Lung (tissue), 16 donors: ENCODE measurements around the gene SLC22A8. TPM values are rescaled to one million over a fixed set of nuclear protein-coding genes. Genes with fewer than 3 reads are reported as not detected.
"Not testable (repeated sequence)": the region's sequence is repeated elsewhere in the genome, so short reads cannot be mapped to it uniquely, and the experiment has no call there.

ENCODE experiments used
- ATAC-seq: fragments of 200-7000 bp; cut with Tn5 transposase; one replicate; pipeline ENCODE4 v1.9.1; 2020; ENCODE audit warnings: moderate number of reproducible peaks; ENCODE audit not compliant: insufficient read depth, low FRiP score
- DNase-seq, 3 donors: peaks; one replicate each; pipeline ENCODE4 v3.0.0-alpha.2; 2013 to 2017
- H3K27ac ChIP-seq, 2 donors: one replicate each; pipeline ENCODE4 v1.5.1; 2013; ENCODE audit warnings: mild to moderate bottlenecking in 2 of 2, moderate library complexity in 2 of 2, control low read depth in 1 of 2, inconsistent platforms in 1 of 2, low read depth in 1 of 2, low read length in 1 of 2
- H3K27me3 ChIP-seq, 3 donors: one replicate each; pipeline ENCODE4 v1.5.1; 2013; ENCODE audit warnings: low read length in 2 of 3; ENCODE audit not compliant: control insufficient read depth in 3 of 3, insufficient read depth in 3 of 3
- H3K36me3 ChIP-seq, 4 donors: one replicate each; pipeline ENCODE4 v1.5.1; 2013; ENCODE audit warnings: low read length in 4 of 4, mild to moderate bottlenecking in 1 of 4, moderate library complexity in 1 of 4; ENCODE audit not compliant: control insufficient read depth in 4 of 4, insufficient read depth in 4 of 4
- H3K4me1 ChIP-seq, 5 donors: one replicate each; pipeline ENCODE4 v1.5.1; 2013; ENCODE audit warnings: low read length in 5 of 5, mild to moderate bottlenecking in 2 of 5, moderate library complexity in 1 of 5; ENCODE audit not compliant: control insufficient read depth in 5 of 5, insufficient read depth in 5 of 5
- H3K4me3 ChIP-seq: one replicate; pipeline ENCODE4 v1.5.1; 2013; ENCODE audit warnings: mild to moderate bottlenecking, control low read depth, moderate library complexity
- H3K9ac ChIP-seq, 2 donors: one replicate each; pipeline ENCODE4 v1.5.1; 2013; ENCODE audit warnings: low read length in 2 of 2, control low read depth in 1 of 2; ENCODE audit not compliant: insufficient read depth in 1 of 2
- H3K9me3 ChIP-seq, 4 donors: one replicate each; pipeline ENCODE4 v1.5.1; 2013; ENCODE audit warnings: low read length in 3 of 4, mild to moderate bottlenecking in 1 of 4, moderate library complexity in 1 of 4; ENCODE audit not compliant: control insufficient read depth in 4 of 4, insufficient read depth in 3 of 4
- CTCF ChIP-seq: IDR thresholded peaks from 2 replicates; pipeline ENCODE4 v1.5.1; 2012; ENCODE audit warnings: mild to moderate bottlenecking; ENCODE audit errors: control extremely low read depth, extremely low read depth
- WGBS, 2 donors: extraction: QIAGEN DNeasy Blood & Tissue Kit; methylation state at CpG; one replicate each; pipeline ENCODE4 v1.1.7; 2013; 5-methylcytosine and 5-hydroxymethylcytosine counted together
- long read RNA-seq, 5 donors: transcript quantifications; one replicate each; lab custom pipeline, GENCODE V29; 2026
- polyA plus RNA-seq, 2 donors: library from polyadenylated mRNA; stranded (reverse); fragments of 200-250 nt; gene quantifications; one replicate each; pipeline ENCODE4 v1.2.1, GENCODE V29; 2013
- total RNA-seq, 2 donors: library from RNA; depleted of rRNA in 1 of 2; stranded (reverse); fragments of >200 nt in 1 of 2; gene quantifications; one replicate each; pipeline ENCODE4 v1.2.1, GENCODE V29; 2014 to 2021
- donor health status: control.
- donor health status: control.
- donor health status: Bipolar disorder and iron deficiency.
- donor health status: healthy.
- donor health status: DM: yes; HTN: yes; CAD: no.

SLC22A8 gene, protein sequence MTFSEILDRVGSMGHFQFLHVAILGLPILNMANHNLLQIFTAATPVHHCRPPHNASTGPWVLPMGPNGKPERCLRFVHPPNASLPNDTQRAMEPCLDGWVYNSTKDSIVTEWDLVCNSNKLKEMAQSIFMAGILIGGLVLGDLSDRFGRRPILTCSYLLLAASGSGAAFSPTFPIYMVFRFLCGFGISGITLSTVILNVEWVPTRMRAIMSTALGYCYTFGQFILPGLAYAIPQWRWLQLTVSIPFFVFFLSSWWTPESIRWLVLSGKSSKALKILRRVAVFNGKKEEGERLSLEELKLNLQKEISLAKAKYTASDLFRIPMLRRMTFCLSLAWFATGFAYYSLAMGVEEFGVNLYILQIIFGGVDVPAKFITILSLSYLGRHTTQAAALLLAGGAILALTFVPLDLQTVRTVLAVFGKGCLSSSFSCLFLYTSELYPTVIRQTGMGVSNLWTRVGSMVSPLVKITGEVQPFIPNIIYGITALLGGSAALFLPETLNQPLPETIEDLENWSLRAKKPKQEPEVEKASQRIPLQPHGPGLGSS
- total RNA-seq (not detected), polyA plus RNA-seq (not detected)
- long read RNA-seq, donor 1: 0 reads
- long read RNA-seq, donor 2: 0 reads
- long read RNA-seq, donor 3: 0 reads
- long read RNA-seq, donor 4: 0 reads
- long read RNA-seq, donor 5: 0 reads

- Histone ChIP-seq H3K36me3 (no peaks in the 10 kb centered on the region), H3K9me3 (peaks cover 0 to 2% (median 0%) of the 10 kb centered on the region in 4 donors), H3K9ac (no peak within 1 kb of the TSS), H3K27me3 (no peaks in the 10 kb centered on the region), H3K27ac (peak within 1 kb of the TSS in 1 of 2 donors; percentile 1), H3K4me3 (no peak within 1 kb of the TSS), H3K4me1 (peaks cover 0 to 12% (median 0%) of the 10 kb centered on the region in 5 donors)
- ATAC-seq: no peak
- WGBS, 2 donors: 51 to 62% methylated on average over 18 of the region's 18 CpGs
- no peak for TF ChIP-seq CTCF
- DNase-seq: peak; percentile 14 to 48 (median 21)
Observed at GRCh38 chr11:63015521-63016215, at the start of gene SLC22A8. TSS of gene SLC22A8 (minus strand) at chr11:63015841. CDS start at chr11:63014958, 883 bp downstream.

DNA sequence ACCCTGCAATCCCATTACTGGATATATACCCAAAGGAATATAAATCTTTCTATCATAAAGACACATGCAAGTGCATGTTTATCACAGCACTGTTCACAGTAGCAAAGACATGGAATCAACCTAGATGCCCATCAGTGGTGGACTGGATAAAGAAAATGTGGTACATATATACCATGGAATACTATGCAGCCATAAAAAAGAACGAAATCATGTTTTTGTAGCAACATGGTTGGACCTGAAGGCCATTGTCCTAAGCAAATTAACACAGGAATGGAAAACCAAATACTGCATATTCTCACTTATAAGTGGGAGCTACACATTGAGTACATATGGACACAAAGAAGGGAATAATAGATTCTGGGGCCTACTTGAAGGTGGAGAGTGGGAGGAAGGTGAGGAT lies 30.6 kb upstream of the SLC22A8 start:
- not testable (repeated sequence) for DNase-seq, H3K27ac ChIP-seq, H3K9me3 ChIP-seq, H3K9ac ChIP-seq, H3K27me3 ChIP-seq, H3K36me3 ChIP-seq, H3K4me3 ChIP-seq, ATAC-seq, H3K4me1 ChIP-seq
- WGBS, 2 donors: 67 to 71% methylated on average over 1 of the region's 1 CpG

- H3K9ac ChIP-seq: no peak overlapping the region
- WGBS, 2 donors: 97 to 100% methylated on average over 3 of the region's 3 CpGs
- no peak for TF ChIP-seq CTCF
- ATAC-seq: no peak
- H3K27ac ChIP-seq: no peak overlapping the region
- no peaks in the 10 kb centered on the region for H3K4me1 ChIP-seq
- peaks cover 0 to 3% (median 0%) of the 10 kb centered on the region in 4 donors for H3K9me3 ChIP-seq
- no peak for DNase-seq
- H3K27me3 ChIP-seq: no peaks in the 10 kb centered on the region
- no peaks in the 10 kb centered on the region for H3K36me3 ChIP-seq
- no peak overlapping the region for H3K4me3 ChIP-seq
Observed at GRCh38 chr11:63042596-63042995, 27.0 kb upstream of the SLC22A8 start.

- Histone ChIP-seq H3K4me3 (no peak overlapping the region), H3K4me1 (no peaks in the 10 kb centered on the region), H3K9me3 (no peaks in the 10 kb centered on the region), H3K27me3 (peaks cover 0 to 3% (median 3%) of the 10 kb centered on the region in 3 donors), H3K36me3 (no peaks in the 10 kb centered on the region), H3K9ac (no peak overlapping the region), H3K27ac (no peak overlapping the region)
- 69 to 92% methylated on average over 4 of the region's 4 CpGs for WGBS, 2 donors
- no peak for ATAC-seq
- DNase-seq: peak; percentile 23 to 66 (median 26)
- TF ChIP-seq CTCF: no peak
Observed at GRCh38 chr11:63032457-63032856, 16.8 kb upstream of the SLC22A8 start.
